GM12878 (cell line): ENCODE results near the gene TMBIM1.
A peak's percentile ranks its signal among the peaks of the same experiment; 100 is the strongest.

Experiments
- CHD4 ChIP-seq: fragments of 200-600 bp; sonication (generic); IDR thresholded peaks from 2 replicates; pipeline ENCODE4 v1.6.1; 2016; ENCODE audit warnings: mild to moderate bottlenecking
- ETV6 ChIP-seq, 2 experiments: fragments of 450-650 bp in 1 of 2; IDR thresholded peaks in 1 of 2; conservative IDR thresholded peaks in 1 of 2; 2 replicates each; pipeline ENCODE4 v1.6.1; 2014; ENCODE audit warnings: antibody characterized with exemption in 1 of 2, borderline replicate concordance in 1 of 2, low read depth in 1 of 2, mild to moderate bottlenecking in 1 of 2, moderate library complexity in 1 of 2
- MYC ChIP-seq: IDR thresholded peaks from 2 replicates; pipeline ENCODE4 v1.6.1; 2011; ENCODE audit warnings: mild to moderate bottlenecking, low read length, moderate library complexity, inconsistent platforms; ENCODE audit not compliant: insufficient read depth, insufficient replicate concordance, insufficient read length, severe bottlenecking
- TF ChIP-seq, protein P1 (sequence below), 3 experiments: IDR thresholded peaks in 2 of 3; conservative IDR thresholded peaks in 1 of 3; 2 replicates each; pipeline ENCODE4 v1.5.1; 2011; ENCODE audit warnings: low read depth in 3 of 3, low read length in 3 of 3, mild to moderate bottlenecking in 3 of 3, control low read depth in 2 of 3, moderate library complexity in 2 of 3, inconsistent platforms in 1 of 3, mixed read lengths in 1 of 3; ENCODE audit not compliant: control insufficient read depth in 2 of 3, insufficient read depth in 1 of 3; ENCODE audit errors: extremely low read depth in 1 of 3

DNA sequence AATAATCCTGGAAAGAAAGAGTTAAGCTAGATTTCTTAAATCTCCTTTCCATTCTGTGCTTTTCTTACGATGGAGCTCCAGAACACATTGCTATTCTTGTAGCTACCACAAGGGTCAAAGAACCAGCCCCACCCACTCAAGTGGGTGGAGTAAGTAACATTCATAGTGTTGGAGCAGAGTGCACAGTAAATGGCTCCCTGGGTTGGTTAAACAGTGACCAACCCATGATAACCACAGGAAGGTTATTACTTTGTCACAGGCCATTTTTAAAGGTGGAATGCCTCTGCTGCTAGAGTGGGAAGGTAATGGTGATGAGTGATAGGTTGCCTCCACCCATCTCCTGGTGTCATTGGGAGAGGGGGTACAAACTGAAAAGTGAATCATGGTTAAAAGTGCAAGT is 61.4 kb downstream of the TMBIM1 start:
- TF ChIP-seq, protein P1, sequence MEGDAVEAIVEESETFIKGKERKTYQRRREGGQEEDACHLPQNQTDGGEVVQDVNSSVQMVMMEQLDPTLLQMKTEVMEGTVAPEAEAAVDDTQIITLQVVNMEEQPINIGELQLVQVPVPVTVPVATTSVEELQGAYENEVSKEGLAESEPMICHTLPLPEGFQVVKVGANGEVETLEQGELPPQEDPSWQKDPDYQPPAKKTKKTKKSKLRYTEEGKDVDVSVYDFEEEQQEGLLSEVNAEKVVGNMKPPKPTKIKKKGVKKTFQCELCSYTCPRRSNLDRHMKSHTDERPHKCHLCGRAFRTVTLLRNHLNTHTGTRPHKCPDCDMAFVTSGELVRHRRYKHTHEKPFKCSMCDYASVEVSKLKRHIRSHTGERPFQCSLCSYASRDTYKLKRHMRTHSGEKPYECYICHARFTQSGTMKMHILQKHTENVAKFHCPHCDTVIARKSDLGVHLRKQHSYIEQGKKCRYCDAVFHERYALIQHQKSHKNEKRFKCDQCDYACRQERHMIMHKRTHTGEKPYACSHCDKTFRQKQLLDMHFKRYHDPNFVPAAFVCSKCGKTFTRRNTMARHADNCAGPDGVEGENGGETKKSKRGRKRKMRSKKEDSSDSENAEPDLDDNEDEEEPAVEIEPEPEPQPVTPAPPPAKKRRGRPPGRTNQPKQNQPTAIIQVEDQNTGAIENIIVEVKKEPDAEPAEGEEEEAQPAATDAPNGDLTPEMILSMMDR (IDR thresholded peaks at IDR 0.05 in 2 of 3, conservative IDR thresholded peaks at IDR 0.05 in 1 of 3; ENCODE audit: control insufficient read depth in 2 of 3, extremely low read depth in 1 of 3, insufficient read depth in 1 of 3, low read depth in 3 of 3, low read length in 3 of 3): peak in 2 of 3 experiments; percentile 31 to 39; a peak in 4 of 6 replicates
- no peak for TF ChIP-seq CHD4
- TF ChIP-seq ETV6 (conservative IDR thresholded peaks at IDR 0.05 in 1 of 2, IDR thresholded peaks at IDR 0.05 in 1 of 2; ENCODE audit: borderline replicate concordance in 1 of 2, low read depth in 1 of 2): no peak
- TF ChIP-seq MYC: no peak
